Measurements from ENCODE around the gene APPL2. TPM values are rescaled to one million over a fixed set of nuclear protein-coding genes. Genes with fewer than 3 reads are reported as not detected.
"Not testable (repeated sequence)": the region's sequence is repeated elsewhere in the genome, so short reads cannot be mapped to it uniquely, and the experiment has no call there.

Gene APPL2
- total RNA-seq, 2 donors from 2014 or later: 13.1 to 30.3 TPM

GRCh38 chr12:105190530-105190929 is 45.4 kb downstream of the APPL2 start:
- no peak overlapping the region for H3K27ac ChIP-seq
- no peak for TF ChIP-seq CTCF (IDR thresholded peaks at IDR 0.05)
- H3K9me3 ChIP-seq: no peaks in the 10 kb centered on the region
- no peaks in the 10 kb centered on the region for H3K4me1 ChIP-seq
- no peak overlapping the region for H3K4me3 ChIP-seq
- DNase-seq (ENCODE audit: low spot score): no peak
- no peaks in the 10 kb centered on the region for H3K27me3 ChIP-seq
- peaks cover 80% of the 10 kb centered on the region for H3K36me3 ChIP-seq

GRCh38 chr12:105189293-105189692 is 46.7 kb downstream of the APPL2 start:
- Histone ChIP-seq H3K4me1 (no peaks in the 10 kb centered on the region), H3K27ac (no peak overlapping the region), H3K9me3 (no peaks in the 10 kb centered on the region), H3K36me3 (peaks cover 80% of the 10 kb centered on the region), H3K27me3 (no peaks in the 10 kb centered on the region), H3K4me3 (no peak overlapping the region)
- DNase-seq (ENCODE audit: low spot score): no peak
- no peak for TF ChIP-seq CTCF (IDR thresholded peaks at IDR 0.05)

GRCh38 chr12:105183976-105184375 is 52.0 kb downstream of the APPL2 start:
- not testable (repeated sequence) for H3K27me3 ChIP-seq; H3K9me3 ChIP-seq; H3K27ac ChIP-seq; H3K4me3 ChIP-seq; DNase-seq (ENCODE audit: low spot score); H3K4me1 ChIP-seq
- H3K36me3 ChIP-seq: peaks cover 40% of the 10 kb centered on the region

- not testable (repeated sequence) for H3K4me1 ChIP-seq; H3K27me3 ChIP-seq; DNase-seq (ENCODE audit: low spot score); H3K27ac ChIP-seq; H3K9me3 ChIP-seq; H3K4me3 ChIP-seq
- H3K36me3 ChIP-seq: peaks cover 35% of the 10 kb centered on the region
These were observed 52.6 kb downstream of the APPL2 start for GRCh38 chr12:105183406-105183805.

- not testable (repeated sequence) for H3K27ac ChIP-seq; H3K4me3 ChIP-seq; H3K27me3 ChIP-seq; H3K4me1 ChIP-seq; DNase-seq (ENCODE audit: low spot score); H3K9me3 ChIP-seq
- peaks cover 37% of the 10 kb centered on the region for H3K36me3 ChIP-seq
These were observed 56.9 kb downstream of the APPL2 start for GRCh38 chr12:105179114-105179513.

GRCh38 chr12:105177208-105177607 is 58.8 kb downstream of the APPL2 start:
- Histone ChIP-seq H3K36me3 (peaks cover 42% of the 10 kb centered on the region), H3K9me3 (peaks cover 0 to 5% of the 10 kb centered on the region in 2 donors), H3K27ac (no peak overlapping the region), H3K4me3 (no peak overlapping the region), H3K4me1 (no peaks in the 10 kb centered on the region), H3K27me3 (no peaks in the 10 kb centered on the region)
- no peak for DNase-seq (ENCODE audit: low spot score)
- no peak for TF ChIP-seq CTCF (IDR thresholded peaks at IDR 0.05)

- Histone ChIP-seq H3K9me3 (peaks cover 0 to 5% of the 10 kb centered on the region in 2 donors), H3K4me1 (no peaks in the 10 kb centered on the region), H3K27ac (no peak overlapping the region), H3K4me3 (no peak overlapping the region), H3K27me3 (no peaks in the 10 kb centered on the region), H3K36me3 (peaks cover 42% of the 10 kb centered on the region)
- TF ChIP-seq CTCF (IDR thresholded peaks at IDR 0.05): no peak
- DNase-seq (ENCODE audit: low spot score): no peak
These were observed 60.5 kb downstream of the APPL2 start for GRCh38 chr12:105175397-105175990.
